ENCODE results near the gene GALNT16. TPM values are rescaled to one million over a fixed set of nuclear protein-coding genes. Genes with fewer than 3 reads are reported as not detected.

Gene GALNT16
- total and polyA plus RNA-seq, 2 experiments from 2014 or later: 1.7 to 2.6 TPM

DNA sequence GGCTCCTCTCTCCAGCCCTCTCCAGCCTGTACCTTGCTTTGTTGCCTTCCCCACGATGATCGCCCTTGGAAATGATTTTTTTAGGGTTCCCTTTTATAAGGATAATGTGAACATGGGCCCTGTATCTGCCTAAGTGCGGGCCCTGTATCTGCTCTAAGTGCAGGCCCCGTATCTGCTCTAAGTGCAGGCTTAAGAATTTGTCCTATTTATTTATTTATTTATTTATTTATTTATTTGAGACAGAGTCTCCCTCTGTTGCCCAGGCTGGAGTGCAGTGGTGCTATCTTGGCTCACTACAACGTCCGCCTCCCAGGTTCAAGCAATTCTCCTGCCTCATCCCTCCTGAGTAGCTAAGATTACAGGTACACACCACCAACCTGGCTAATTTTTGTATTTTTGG lies 22.5 kb downstream of the GALNT16 start:
- no peak overlapping the region for H3K4me3 ChIP-seq
- no peaks in the 10 kb centered on the region for H3K79me2 ChIP-seq
- no peaks in the 10 kb centered on the region for H3K9me3 ChIP-seq (ENCODE audit: low read depth)
- H4K20me1 ChIP-seq (ENCODE audit: insufficient read depth, poor library complexity, severe bottlenecking): no peaks in the 10 kb centered on the region
- no peak for DNase-seq (ENCODE audit: low spot score)
- no peaks in the 10 kb centered on the region for H3K4me1 ChIP-seq (ENCODE audit: insufficient read depth)
- no peak for TF ChIP-seq EZH2phosphoT487 (IDR thresholded peaks at IDR 0.05; ENCODE audit: low read depth, severe bottlenecking, unreplicated experiment)
- TF ChIP-seq, protein P1, sequence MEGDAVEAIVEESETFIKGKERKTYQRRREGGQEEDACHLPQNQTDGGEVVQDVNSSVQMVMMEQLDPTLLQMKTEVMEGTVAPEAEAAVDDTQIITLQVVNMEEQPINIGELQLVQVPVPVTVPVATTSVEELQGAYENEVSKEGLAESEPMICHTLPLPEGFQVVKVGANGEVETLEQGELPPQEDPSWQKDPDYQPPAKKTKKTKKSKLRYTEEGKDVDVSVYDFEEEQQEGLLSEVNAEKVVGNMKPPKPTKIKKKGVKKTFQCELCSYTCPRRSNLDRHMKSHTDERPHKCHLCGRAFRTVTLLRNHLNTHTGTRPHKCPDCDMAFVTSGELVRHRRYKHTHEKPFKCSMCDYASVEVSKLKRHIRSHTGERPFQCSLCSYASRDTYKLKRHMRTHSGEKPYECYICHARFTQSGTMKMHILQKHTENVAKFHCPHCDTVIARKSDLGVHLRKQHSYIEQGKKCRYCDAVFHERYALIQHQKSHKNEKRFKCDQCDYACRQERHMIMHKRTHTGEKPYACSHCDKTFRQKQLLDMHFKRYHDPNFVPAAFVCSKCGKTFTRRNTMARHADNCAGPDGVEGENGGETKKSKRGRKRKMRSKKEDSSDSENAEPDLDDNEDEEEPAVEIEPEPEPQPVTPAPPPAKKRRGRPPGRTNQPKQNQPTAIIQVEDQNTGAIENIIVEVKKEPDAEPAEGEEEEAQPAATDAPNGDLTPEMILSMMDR (IDR thresholded peaks at IDR 0.05; ENCODE audit: poor library complexity): no peak
- H3K36me3 ChIP-seq (replicated peaks; ENCODE audit: insufficient read depth, low read depth): no peaks in the 10 kb centered on the region
- no peak overlapping the region for H3K27ac ChIP-seq
- no peaks in the 10 kb centered on the region for H3K9me2 ChIP-seq (replicated peaks; ENCODE audit: insufficient read depth)
- no peaks in the 10 kb centered on the region for H3K27me3 ChIP-seq
- H2AFZ ChIP-seq: no peak overlapping the region
- 94% methylated on average over 6 of the region's 6 CpGs for WGBS (ENCODE audit: low lambda C conversion rate, missing lambda C conversion rate)
- no peak overlapping the region for H3K4me2 ChIP-seq

DNA sequence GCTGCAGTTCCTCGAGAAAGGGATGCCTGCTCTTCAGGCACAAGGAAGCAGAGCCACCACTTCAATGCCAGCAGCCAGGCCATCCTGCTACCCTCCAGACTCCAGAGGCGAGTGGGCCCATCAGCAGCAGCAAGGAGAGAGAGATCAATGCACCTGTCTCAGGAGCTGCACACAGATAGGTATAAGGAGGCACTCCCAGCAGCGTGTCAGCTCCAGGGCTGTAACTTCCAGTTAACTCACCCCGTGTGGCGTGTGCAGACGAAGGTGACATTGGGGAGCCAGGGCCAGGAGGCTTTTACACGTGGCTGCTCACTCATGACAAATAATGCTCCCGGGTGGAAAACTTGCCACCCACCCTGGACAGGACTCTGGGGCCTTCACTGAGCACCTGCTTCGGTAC lies 24.2 kb downstream of the GALNT16 start:
- Histone ChIP-seq H3K27me3 (no peaks in the 10 kb centered on the region), H2AFZ (no peak overlapping the region), H3K79me2 (no peaks in the 10 kb centered on the region), H3K4me2 (no peak overlapping the region), H4K20me1 (ENCODE audit: insufficient read depth, poor library complexity, severe bottlenecking) (no peaks in the 10 kb centered on the region), H3K4me3 (no peak overlapping the region), H3K27ac (no peak overlapping the region), H3K9me3 (ENCODE audit: low read depth) (no peaks in the 10 kb centered on the region), H3K36me3 (replicated peaks; ENCODE audit: insufficient read depth, low read depth) (no peaks in the 10 kb centered on the region), H3K4me1 (ENCODE audit: insufficient read depth) (no peaks in the 10 kb centered on the region), H3K9me2 (replicated peaks; ENCODE audit: insufficient read depth) (no peaks in the 10 kb centered on the region)
- TF ChIP-seq, protein P1 (IDR thresholded peaks at IDR 0.05; ENCODE audit: poor library complexity): no peak
- no peak for TF ChIP-seq EZH2phosphoT487 (IDR thresholded peaks at IDR 0.05; ENCODE audit: low read depth, severe bottlenecking, unreplicated experiment)
- no peak for TF ChIP-seq EZH2 (IDR thresholded peaks at IDR 0.05; ENCODE audit: borderline replicate concordance)
- DNase-seq (ENCODE audit: low spot score): no peak
- WGBS (ENCODE audit: low lambda C conversion rate, missing lambda C conversion rate): 86% methylated on average over 9 of the region's 9 CpGs

DNA sequence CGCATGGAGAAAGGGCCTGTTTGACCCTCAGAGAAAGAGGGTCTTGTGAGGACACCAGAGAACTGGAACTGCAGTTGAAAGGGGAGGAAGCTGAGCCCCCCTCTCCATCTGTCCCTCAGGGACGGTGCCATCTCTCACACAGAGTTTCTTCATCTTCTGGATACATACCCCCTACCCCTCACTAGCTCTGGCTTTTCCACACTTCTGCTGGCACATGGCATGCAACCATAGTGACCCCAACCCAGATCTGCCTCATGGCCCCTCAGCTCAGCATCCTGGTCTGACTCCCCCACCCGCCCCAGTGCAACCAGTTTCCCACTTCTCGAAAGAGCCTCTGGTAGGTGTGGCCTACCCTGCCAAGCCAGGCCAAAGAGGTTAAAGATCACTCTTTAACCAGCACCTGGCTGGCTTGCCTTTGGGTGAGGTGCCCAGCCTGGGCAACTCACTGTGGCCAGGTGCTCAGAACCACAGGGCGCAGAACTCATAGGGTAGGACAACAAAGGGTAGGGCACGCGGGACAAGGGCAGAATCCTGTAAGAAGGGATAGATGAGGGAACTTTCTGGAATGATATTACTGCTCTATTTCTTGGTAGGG lies 25.8 kb downstream of the GALNT16 start:
- DNase-seq (ENCODE audit: low spot score): no peak
- Histone ChIP-seq H3K4me3 (no peak overlapping the region), H4K20me1 (ENCODE audit: insufficient read depth, poor library complexity, severe bottlenecking) (no peaks in the 10 kb centered on the region), H3K9me3 (ENCODE audit: low read depth) (no peaks in the 10 kb centered on the region), H2AFZ (no peak overlapping the region), H3K9me2 (replicated peaks; ENCODE audit: insufficient read depth) (no peaks in the 10 kb centered on the region), H3K4me1 (ENCODE audit: insufficient read depth) (no peaks in the 10 kb centered on the region), H3K36me3 (replicated peaks; ENCODE audit: insufficient read depth, low read depth) (no peaks in the 10 kb centered on the region), H3K4me2 (no peak overlapping the region), H3K79me2 (no peaks in the 10 kb centered on the region), H3K27ac (no peak overlapping the region), H3K27me3 (no peaks in the 10 kb centered on the region)
- WGBS (ENCODE audit: low lambda C conversion rate, missing lambda C conversion rate): 90% methylated on average over 7 of the region's 7 CpGs
- TF ChIP-seq EZH2 (IDR thresholded peaks at IDR 0.05; ENCODE audit: borderline replicate concordance) (no peak), EZH2phosphoT487 (IDR thresholded peaks at IDR 0.05; ENCODE audit: low read depth, severe bottlenecking, unreplicated experiment) (no peak)
- TF ChIP-seq, protein P1 (IDR thresholded peaks at IDR 0.05; ENCODE audit: poor library complexity): no peak
